PC-3 (cell line): ENCODE results near the gene NCDN. TPM values are rescaled to one million over a fixed set of nuclear protein-coding genes. Genes with fewer than 3 reads are reported as not detected.

Experiments used
- ATAC-seq: fragments of 200-7000 bp; cut with Tn5 transposase; 2 replicates; pipeline ENCODE4 v1.9.1; 2020; ENCODE audit warnings: mild to moderate bottlenecking, moderate library complexity
- BruUV-seq: library from RNA; stranded (reverse); fragments of 400-500 nt; replicated peaks from 2 replicates; lab custom pipeline; 2021; lab: Mats Ljungman, UMichigan
- CTCF ChIA-PET: fragments of 300-600 bp; sonication (Branson Sonifier 250); formaldehyde crosslinking; loops from one replicate; lab custom pipeline; 2022; ENCODE audit warnings: antibody characterized with exemption; lab: Charles Lee
- POLR2A ChIA-PET: fragments of 300-600 bp; sonication (Branson Sonifier 250); formaldehyde crosslinking; loops from one replicate; lab custom pipeline; 2022; ENCODE audit warnings: antibody characterized with exemption; ENCODE audit not compliant: unreplicated experiment; lab: Charles Lee
- DNase-seq: peaks from one replicate; pipeline ENCODE4 v3.0.0-alpha.2; 2015
- H2AFZ ChIP-seq: fragments of 300-600 bp; sonication (generic); 2 replicates; pipeline ENCODE4 v1.6.0; 2016; ENCODE audit warnings: antibody characterized with exemption, low read length
- H3F3A ChIP-seq: fragments of 300-600 bp; sonication (generic); one replicate; pipeline ENCODE4 v1.6.0; 2017; ENCODE audit warnings: antibody characterized with exemption, low read length, control low read depth, mild to moderate bottlenecking; ENCODE audit not compliant: unreplicated experiment
- H3K27ac ChIP-seq: fragments of 300-600 bp; sonication (generic); 2 replicates; pipeline ENCODE4 v1.5.1; 2016; ENCODE audit warnings: mild to moderate bottlenecking, low read length
- H3K27me3 ChIP-seq: fragments of 300-600 bp; sonication (generic); 2 replicates; pipeline ENCODE4 v1.6.1; 2016; ENCODE audit warnings: low read length, mixed read lengths
- H3K36me3 ChIP-seq: fragments of 300-600 bp; sonication (generic); 2 replicates; pipeline ENCODE4 v1.6.1; 2016; ENCODE audit warnings: low read depth, mixed run types, low read length, mixed read lengths
- H3K4me1 ChIP-seq: fragments of 300-600 bp; sonication (generic); 2 replicates; pipeline ENCODE4 v1.5.1; 2016; ENCODE audit warnings: low read length; ENCODE audit not compliant: insufficient read depth
- H3K4me2 ChIP-seq: fragments of 300-600 bp; sonication (generic); 2 replicates; pipeline ENCODE4 v1.6.0; 2016; ENCODE audit warnings: low read length
- H3K4me3 ChIP-seq: fragments of 300-600 bp; sonication (generic); 2 replicates; pipeline ENCODE4 v1.5.1; 2016; ENCODE audit warnings: mild to moderate bottlenecking, low read length, mixed read lengths
- H3K79me2 ChIP-seq: fragments of 300-600 bp; sonication (generic); 2 replicates; pipeline ENCODE4 v1.6.1; 2017; ENCODE audit warnings: low read length, mixed read lengths
- H3K9ac ChIP-seq: fragments of 300-600 bp; sonication (generic); 2 replicates; pipeline ENCODE4 v1.6.0; 2016; ENCODE audit warnings: mild to moderate bottlenecking, low read length
- H3K9me2 ChIP-seq: fragments of 300-600 bp; sonication (generic); replicated peaks from 2 replicates; pipeline ENCODE4 v1.6.1; 2016; ENCODE audit warnings: mixed run types, low read length, mixed read lengths
- H3K9me3 ChIP-seq: fragments of 300-600 bp; sonication (generic); 2 replicates; pipeline ENCODE4 v1.6.1; 2016; ENCODE audit warnings: low read length, mixed read lengths
- H4K20me1 ChIP-seq: fragments of 300-600 bp; sonication (generic); 2 replicates; pipeline ENCODE4 v1.6.1; 2016; ENCODE audit warnings: low read length, mixed read lengths
- CTCF ChIP-seq: fragments of 300-600 bp; sonication (generic); conservative IDR thresholded peaks from 2 replicates; pipeline ENCODE4 v1.5.1; 2017; ENCODE audit warnings: antibody characterized with exemption, low read depth, mild to moderate bottlenecking, low read length
- EZH2 ChIP-seq: fragments of 300-600 bp; sonication (generic); IDR thresholded peaks from one replicate; pipeline ENCODE4 v1.6.1; 2017; ENCODE audit warnings: antibody characterized with exemption, mild to moderate bottlenecking, low read length; ENCODE audit not compliant: unreplicated experiment
- EZH2phosphoT487 ChIP-seq: fragments of 300-600 bp; sonication (generic); IDR thresholded peaks from 2 replicates; pipeline ENCODE4 v1.6.1; 2018; ENCODE audit warnings: mild to moderate bottlenecking, antibody characterized with exemption, low read length, borderline replicate concordance
- intact Hi-C: fragments of 100-400 bp; cut with micrococcal nuclease; formaldehyde crosslinking; loops from 2 replicates; pipeline ENCODE4 v1.9.0; 2023
- total RNA-seq: library from RNA; depleted of rRNA; stranded (reverse); fragments of >200 nt; gene quantifications from 2 replicates; pipeline ENCODE4 v1.2.3, GENCODE V29; 2014

Gene NCDN
- total RNA-seq, 1 experiment from 2014 or later: 25.2 TPM

DNA sequence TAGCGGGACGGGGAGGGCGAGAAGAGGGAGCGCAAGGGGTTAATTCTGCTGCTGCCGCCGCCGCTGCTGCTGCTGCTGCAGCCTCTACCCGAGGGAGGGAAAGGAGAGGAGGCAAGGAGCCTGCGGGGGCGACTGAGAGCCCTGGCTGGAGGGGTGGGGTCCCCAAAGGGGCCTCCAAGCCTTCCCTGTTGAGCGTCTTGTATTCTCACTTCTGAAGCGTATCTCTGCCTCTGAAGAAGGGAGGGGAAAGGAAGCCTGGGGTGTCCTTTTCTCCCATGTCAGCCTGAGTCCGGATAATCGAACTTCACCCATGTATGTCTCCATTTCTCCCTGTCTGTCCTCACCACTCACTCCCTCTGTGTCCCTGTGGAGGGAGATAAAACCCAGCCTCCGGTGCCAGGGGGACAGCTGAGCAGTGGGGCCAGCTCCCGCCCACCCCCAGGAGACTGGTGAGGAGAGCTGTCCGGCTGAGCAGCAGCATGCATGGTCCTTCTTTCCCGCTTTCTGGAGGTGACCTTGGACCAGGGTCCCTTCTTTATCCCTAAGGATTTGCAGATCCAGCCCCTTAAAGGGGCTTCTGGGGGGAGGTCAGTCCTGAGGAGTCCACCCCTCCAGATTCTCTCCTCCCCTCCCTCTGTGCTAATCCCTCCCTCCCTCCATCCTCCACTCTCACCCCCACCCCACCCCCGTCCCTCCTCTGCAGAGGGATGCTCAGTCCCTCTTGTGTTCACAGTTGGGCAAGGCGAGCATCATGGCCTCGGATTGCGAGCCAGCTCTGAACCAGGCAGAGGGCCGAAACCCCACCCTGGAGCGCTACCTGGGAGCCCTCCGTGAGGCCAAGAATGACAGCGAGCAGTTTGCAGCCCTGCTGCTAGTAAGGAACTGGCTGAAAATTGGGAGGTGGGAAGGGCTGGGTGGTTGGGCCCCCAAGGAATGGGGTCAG lies 1.0 kb downstream of the NCDN start:
- Histone ChIP-seq H3K4me1 (peaks cover 33% of the 10 kb centered on the region), H2AFZ (peak overlapping the region; percentile 83; the same call in 1 of the 2 replicates)
- no TSS peak for BruUV-seq

GRCh38 chr1:35559317-35559944 lies 1.8 kb downstream of the NCDN start:
- no peaks in the 10 kb centered on the region for H4K20me1 ChIP-seq
- H3K4me2 ChIP-seq: peak overlapping the region; percentile 96
- peaks cover 25% of the 10 kb centered on the region for H3K4me1 ChIP-seq
- no peaks in the 10 kb centered on the region for H3K9me3 ChIP-seq
- DNase-seq: no peak
- H3K27ac ChIP-seq: no peak overlapping the region
- H3F3A ChIP-seq: peaks cover 10% of the 10 kb centered on the region
- ChIA-PET POLR2A (no interaction called here), CTCF (no interaction called here)
- H3K36me3 ChIP-seq: peaks cover 5% of the 10 kb centered on the region; the same call in 1 of the 2 replicates
- H3K4me3 ChIP-seq: no peak overlapping the region; the same call in 1 of the 2 replicates
- intact Hi-C loops: no loop called here
- no peaks in the 10 kb centered on the region for H3K9me2 ChIP-seq
- BruUV-seq: no TSS peak
- peaks cover 38% of the 10 kb centered on the region for H3K79me2 ChIP-seq
- H3K9ac ChIP-seq: no peak overlapping the region
- ATAC-seq: no peak
- no peak overlapping the region for H2AFZ ChIP-seq
- H3K27me3 ChIP-seq: no peaks in the 10 kb centered on the region
- TF ChIP-seq CTCF (no peak), EZH2phosphoT487 (no peak), EZH2 (no peak)

More for the DNA sequence above, 1.0 kb downstream of the NCDN start:
- Histone ChIP-seq H3K4me2 (peak overlapping the region; percentile 96), H3K36me3 (peaks cover 7% of the 10 kb centered on the region; the same call in 1 of the 2 replicates), H3K9me2 (no peaks in the 10 kb centered on the region), H3K27ac (no peak overlapping the region), H3K79me2 (peaks cover 46% of the 10 kb centered on the region), H3K9me3 (no peaks in the 10 kb centered on the region), H3F3A (peaks cover 10% of the 10 kb centered on the region), H4K20me1 (no peaks in the 10 kb centered on the region), H3K4me3 (peak overlapping the region; percentile 78), H3K9ac (peak overlapping the region; percentile 95), H3K27me3 (no peaks in the 10 kb centered on the region)
- intact Hi-C loops: no loop called here
- POLR2A ChIA-PET: no interaction called here
- TF ChIP-seq EZH2phosphoT487 (no peak), CTCF (no peak), EZH2 (no peak)
- CTCF ChIA-PET: no interaction called here
- DNase-seq: no peak
- ATAC-seq: no peak
